NCI-H1694 treated with DMSO at 0.1 percent for 48 hours (cell line): Measurements from ENCODE around the gene GJD3.

Experiments used
- DNase-seq: peaks from one replicate; lab custom pipeline; 2025; lab: John Stamatoyannopoulos, UW

The GJD3 gene

GRCh38 chr17:40351359-40352236 is 12.9 kb downstream of the GJD3 start:
- DNase-seq, result no peak

GRCh38 chr17:40350689-40351358 is 13.7 kb downstream of the GJD3 start:
- DNase-seq, result peak; percentile 60

- DNase-seq, result peak; percentile 37
Observed at GRCh38 chr17:40349895-40350688, 14.4 kb downstream of the GJD3 start.

- DNase-seq, result no peak
Observed at GRCh38 chr17:40349477-40349894, 15.1 kb downstream of the GJD3 start.

- DNase-seq, result peak; percentile 80
Observed at GRCh38 chr17:40348562-40349476, 15.7 kb downstream of the GJD3 start.

- no peak for DNase-seq
Observed at GRCh38 chr17:40348136-40348504, 16.4 kb downstream of the GJD3 start.

- no peak for DNase-seq
Observed at GRCh38 chr17:40347319-40348135, 17.0 kb downstream of the GJD3 start.

- DNase-seq, result no peak
Observed at GRCh38 chr17:40346765-40347158, 17.8 kb downstream of the GJD3 start.

GRCh38 chr17:40345994-40346764 is 18.4 kb downstream of the GJD3 start:
- no peak for DNase-seq

GRCh38 chr17:40345161-40345993 is 19.2 kb downstream of the GJD3 start:
- no peak for DNase-seq

- DNase-seq, result no peak
Observed at GRCh38 chr17:40344421-40345160, 19.9 kb downstream of the GJD3 start.

- no peak for DNase-seq
Observed at GRCh38 chr17:40343219-40344119, 21.1 kb downstream of the GJD3 start.

GRCh38 chr17:40342504-40343218 is 21.9 kb downstream of the GJD3 start:
- DNase-seq, result no peak

- no peak for DNase-seq
Observed at GRCh38 chr17:40341808-40342503, 22.6 kb downstream of the GJD3 start.

- no peak for DNase-seq
Observed at GRCh38 chr17:40340880-40341807, 23.4 kb downstream of the GJD3 start.
